Medulla oblongata (tissue), 1 donor: ENCODE results near the gene RNASET2.

Experiments used
- DNase-seq: peaks from one replicate; pipeline ENCODE4 v3.0.0-alpha.2; 2015; ENCODE audit errors: extremely low spot score

Gene RNASET2

DNA sequence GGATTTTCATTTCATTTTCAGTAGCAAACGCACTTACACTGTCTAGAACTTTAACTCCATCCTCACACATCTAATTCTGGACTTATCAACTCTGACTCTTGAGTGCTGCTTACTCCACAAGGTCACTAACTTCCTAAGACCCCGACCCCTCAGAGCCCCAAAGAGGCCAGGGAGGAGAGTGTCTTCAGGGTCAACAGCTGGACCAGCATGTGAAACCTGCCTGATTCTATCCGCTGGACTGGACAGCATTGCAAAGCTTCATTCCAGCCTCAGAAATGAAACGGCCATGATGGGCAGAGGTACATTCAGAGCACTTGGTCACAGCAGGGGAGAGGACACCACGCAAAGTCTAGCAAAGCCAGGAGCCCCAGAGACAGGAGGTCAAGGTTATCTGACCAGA, 9.1 kb downstream of the RNASET2 start:
- DNase-seq: no peak

DNA sequence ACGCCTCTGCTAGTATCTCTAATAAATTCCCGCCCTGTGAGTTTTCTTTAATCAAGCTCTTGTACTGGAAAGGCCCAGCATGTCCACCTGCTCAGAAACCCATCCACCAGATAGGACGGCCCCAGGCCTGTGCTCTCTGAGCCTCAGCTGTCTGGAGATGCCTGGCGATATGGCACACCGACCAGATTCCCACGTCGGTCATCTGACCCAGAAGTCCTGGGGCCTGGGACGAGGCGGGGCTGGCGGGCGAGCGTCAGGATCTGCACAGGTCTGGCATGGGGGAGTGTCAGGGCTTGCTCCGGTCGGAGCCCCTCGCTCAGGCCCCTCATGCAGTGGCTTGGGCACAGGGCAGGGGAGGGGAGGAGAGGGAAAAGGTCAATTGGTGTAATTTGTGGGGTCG, 10.2 kb downstream of the RNASET2 start:
- no peak for DNase-seq

DNA sequence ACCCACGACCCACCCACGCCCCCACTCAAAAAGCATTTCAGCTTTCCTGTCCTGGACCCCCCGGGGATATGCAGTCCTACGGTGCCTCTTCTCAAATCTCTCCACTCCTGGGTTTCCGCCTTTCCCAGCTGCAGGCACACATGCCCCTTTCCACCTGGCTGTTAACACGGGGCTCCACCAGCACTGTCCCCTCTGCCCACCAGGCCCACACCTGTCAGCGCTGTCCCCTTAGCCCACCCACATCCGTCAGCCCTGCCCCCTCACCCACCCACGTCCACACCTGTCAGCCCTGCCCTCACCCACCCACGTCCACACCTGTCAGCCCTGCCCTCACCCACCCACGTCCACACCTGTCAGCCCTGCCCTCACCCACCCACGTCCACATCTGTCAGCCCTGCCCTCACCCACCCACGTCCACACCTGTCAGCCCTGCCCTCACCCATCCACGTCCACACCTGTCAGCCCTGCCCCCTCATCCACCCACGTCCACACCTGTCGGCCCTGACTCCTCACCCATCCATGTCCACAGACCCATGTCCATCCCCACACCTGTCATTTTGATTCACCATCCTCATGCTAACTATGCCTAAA, 11.6 kb downstream of the RNASET2 start:
- DNase-seq: no peak

DNA sequence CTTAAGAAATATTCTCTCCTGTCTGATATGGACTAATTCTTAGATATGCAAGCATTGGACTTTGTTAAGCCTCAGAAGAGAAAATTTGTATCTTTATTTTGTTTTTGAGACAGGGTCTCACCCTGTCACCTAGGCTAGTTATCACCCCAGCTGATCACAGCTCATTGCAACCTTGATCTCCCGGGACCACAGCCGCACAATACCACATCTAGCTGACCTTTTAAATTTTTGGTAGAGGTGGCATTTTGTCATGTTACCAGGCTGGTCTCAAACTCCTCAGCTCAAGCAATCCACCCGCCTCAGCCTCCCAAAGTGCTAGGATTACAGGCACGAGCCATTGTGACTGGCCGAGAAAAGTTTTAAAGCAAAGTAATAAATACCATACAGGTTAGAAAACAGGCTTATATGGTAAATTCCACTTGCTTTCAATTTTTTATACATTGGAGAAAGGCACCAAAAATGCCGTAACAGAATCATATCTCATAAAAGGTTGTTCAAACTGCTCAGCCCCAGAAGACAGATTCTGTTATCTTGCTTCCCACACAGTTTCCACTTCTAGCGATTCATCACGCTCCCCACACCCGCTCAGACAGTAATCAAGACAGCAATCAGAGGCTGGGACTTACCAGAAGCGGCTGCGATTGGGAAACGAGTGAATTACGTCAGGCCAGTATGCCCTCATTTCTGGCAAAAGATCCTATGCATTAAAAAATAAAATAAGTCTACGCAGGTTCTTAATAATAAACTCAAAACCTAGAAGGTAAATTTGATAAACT, 13.8 kb downstream of the RNASET2 start:
- no peak for DNase-seq

DNA sequence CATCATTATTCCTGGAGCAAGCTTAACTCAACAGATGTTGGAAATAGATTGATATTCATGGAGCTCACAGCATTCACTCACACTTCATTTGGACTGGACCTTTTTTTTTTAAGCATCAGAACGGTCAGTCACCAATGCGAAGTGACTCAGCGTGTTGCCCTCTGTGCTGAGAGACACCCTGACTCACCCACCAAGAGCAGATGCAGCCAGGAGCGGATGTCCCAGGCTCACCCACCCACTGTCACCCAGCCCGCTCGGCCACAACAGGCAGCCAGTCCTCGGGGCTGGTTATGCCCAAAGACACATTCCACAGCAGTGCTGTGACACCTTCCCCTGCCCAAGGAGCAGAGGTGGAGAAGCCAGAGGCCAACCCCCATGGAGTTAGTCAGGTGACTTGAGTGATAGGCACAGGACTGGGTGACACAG, 15.7 kb downstream of the RNASET2 start:
- DNase-seq: no peak

DNA sequence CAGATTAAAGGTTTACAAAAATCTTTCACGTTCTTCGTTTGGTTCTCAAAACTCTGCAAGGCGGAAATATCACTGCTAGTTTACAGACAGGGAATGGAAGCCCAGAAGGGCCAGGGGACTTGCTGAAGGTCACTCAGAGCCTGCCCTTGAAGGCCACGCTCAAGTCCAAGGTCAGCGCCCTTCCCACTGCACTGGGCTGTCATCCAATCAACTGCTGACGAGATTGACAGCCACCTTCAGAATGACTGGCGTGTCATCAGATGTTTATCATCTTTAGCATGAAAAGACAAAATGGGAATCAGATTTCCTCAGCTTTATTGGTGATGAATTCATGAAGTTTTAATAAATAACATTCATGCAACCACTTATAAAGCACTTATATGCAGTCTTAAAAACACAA, 16.5 kb downstream of the RNASET2 start:
- DNase-seq: no peak

DNA sequence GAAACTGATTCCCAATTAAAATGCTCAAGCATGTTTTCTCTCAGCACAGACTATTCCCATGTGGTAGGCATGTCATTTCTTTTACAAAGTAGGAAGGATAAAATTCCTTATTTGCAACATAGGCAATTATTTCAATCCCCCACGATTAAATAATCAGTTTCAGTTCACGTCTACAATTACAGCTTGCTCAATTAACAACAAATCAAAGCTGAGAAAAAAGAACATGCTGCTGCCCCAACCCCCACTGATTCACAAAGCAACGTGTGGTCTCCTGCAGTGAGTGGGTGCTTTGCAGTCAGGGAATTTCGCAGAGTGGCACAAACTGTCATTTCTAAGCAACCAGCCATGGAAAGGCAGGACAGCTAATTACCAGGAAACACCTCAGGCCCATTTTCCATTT, 17.0 kb downstream of the RNASET2 start:
- DNase-seq: no peak

DNA sequence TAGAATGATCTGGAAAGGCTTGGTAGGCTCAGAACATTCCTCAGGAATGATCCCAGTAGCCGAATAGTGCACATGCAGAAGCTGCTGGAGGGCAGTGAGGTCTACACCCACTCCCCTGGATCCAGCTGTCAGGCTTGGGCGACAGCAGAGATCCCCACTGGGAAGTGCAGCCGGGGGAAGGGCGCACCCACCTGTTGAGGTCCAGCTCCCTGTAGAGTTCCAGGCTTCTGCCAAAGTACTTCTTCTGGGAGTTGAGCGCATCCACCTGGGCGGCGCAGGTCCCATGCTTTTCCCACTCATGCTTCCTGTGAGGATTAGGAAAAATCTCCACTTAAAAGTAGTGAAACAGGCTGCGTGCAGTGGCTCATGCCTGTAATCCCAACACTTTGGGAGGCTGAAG, 17.6 kb downstream of the RNASET2 start:
- DNase-seq: no peak

DNA sequence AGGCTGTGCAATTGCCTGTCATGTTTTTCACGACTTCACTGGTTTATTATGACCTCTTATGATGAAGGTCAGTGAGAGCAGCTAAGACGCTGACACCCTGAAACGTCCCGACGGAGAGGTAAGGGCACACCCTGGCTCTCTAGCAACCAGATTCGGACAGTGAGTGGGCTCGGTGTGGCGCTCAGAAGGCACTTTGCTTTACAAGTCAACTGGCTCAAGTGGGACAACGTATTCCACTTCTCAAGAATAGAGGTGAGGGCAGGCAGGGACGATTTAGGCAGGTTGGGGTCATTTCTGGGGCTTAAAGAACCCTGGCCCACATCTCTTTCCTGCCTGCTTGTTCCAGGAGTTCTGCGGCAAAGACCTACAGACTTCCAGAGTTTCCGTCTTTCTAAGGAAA, 18.2 kb downstream of the RNASET2 start:
- no peak for DNase-seq

DNA sequence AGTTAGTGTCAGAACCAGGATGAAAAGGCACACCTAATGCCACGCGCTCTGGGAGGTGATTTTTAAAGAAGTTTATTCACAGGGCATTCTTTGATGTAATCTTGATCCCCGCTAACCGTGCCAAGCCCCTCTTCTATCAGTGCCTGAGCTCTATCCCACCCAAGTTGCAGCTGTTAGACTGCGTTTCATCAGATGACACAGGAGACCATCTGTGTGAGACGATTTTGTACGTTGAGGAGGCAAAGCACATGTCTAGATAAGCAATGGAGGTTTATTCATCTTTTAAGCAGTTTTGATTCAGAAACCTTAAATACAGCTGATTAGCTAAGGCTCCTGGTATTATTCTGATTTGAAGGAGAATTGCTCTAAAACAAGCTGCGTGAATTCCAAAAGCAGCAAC, 18.6 kb downstream of the RNASET2 start:
- DNase-seq: no peak

DNA sequence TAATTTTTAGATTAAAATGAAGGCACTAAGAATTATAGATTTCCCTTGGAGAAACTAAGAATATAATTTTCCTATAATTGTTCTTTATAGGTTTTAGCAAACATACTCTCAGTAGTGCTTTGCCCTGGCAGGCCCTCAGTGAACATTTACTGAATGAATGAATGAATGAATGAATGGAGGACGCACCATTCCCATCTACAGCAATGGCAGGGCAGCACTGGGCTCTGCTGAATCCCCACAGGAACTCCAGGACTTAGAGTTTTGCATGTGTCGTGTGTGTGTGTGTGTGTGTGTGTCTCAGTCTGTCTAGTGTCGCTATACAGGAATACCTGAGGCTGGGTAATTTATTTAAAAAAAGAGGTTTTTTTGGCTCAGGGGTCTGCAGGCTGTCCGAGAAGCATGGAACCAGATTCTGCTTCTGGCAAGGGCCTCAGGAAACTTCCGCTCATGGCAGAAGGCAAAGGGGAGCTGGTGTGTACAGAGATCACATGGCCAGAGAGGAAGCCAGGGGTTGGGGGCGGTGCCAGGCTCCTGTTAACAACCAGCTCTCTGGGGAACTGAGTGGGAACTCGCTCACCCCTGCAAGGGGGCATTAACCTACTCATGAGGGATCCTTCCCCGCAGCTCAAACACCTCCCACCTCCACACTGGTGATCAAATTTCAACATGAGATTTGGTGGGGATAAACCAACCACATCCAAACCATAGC, 20.1 kb downstream of the RNASET2 start:
- DNase-seq: peak; percentile 43

DNA sequence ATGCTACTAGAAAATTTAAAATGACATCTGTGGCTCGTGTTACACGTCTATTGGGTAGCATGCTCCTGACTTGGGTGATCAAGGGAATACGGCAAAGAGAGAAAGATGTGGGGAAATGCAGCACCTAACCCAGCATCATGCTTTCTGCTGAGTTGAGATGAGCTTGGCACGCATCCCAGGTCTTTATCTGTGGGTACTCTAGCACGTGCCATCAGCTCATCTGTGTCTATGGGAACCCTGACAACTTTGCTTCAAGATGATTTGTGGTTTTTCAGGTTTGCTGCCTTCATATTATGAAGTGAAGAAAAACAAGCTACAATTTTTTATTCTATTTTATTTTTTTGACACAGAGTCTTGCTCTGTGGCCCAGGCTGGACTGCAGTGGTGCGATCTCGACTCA, 21.0 kb downstream of the RNASET2 start:
- no peak for DNase-seq

DNA sequence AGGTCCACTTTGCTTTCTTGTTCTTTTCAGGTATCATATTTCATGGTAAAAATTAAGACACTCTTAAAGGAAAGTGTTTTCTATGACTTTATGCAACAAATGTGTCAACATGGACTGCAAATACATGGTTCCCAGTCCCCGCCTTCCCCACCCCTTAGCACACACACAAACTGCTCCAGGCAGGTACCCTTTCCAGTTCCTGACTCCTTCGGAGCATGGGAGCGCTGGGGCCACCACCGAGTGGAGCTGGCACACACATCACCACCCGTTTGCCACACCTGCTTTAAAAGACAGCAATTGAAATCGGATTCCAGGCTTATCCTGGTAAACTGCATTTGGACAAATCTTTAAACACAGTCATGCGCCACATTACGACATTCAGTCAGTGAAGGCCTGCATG, 22.2 kb downstream of the RNASET2 start:
- no peak for DNase-seq

DNA sequence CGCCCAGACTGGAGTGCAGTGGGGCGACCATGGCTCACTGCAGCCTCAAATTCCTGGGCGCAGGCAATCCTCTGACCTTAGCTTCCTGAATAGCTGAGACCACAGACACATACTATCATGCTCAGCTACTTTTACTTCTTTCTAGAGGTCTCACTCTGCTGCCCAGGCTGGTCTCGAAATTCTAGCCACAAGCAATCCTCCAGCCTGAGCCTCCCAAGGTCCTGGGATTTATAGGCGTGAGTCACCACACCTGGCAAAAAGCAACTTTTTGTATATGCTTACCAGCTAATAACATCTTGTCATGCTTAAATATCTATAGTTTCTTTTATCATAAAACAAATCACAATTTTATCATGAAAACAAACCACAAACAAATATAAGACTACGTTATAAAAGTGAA, 23.0 kb downstream of the RNASET2 start:
- no peak for DNase-seq

DNA sequence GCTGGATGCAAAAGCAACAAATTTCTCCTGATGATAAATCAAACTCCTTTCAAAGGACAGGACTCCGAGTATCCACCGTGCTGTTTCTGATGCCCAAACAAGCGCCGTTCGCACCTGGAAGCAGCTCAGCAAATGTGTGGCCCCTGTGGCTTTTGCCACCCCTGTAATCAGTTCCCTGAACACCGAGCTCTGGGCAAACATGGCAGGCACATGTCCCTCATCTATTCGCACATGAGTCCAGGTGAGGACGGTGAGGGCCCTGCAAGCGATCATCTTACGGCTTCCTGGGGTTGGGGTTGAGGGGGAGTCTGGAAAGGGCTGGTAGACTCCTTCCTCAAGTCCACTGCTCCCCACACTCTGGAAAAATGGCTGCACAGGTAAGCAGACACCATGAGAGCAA, 23.7 kb downstream of the RNASET2 start:
- DNase-seq: no peak

DNA sequence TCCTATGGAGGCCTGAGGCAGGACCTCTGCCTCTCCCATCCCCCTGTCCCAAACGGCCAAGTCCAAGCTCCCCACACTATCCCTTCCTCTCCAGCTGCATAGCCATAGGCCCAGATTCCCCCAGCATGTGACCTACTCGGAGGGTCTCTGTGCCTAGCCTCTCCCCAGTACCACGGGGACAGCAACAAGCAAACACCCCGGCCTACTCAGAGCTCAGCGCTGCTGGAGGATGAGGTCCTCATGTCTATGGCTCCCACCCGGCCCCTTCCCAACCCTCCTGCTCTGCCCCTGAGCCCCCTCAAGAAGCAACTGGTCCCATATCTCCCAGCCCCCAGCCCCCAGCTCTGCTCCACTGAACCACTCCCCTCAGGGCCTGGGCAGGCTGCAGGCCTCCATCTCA, 24.2 kb downstream of the RNASET2 start:
- no peak for DNase-seq

DNA sequence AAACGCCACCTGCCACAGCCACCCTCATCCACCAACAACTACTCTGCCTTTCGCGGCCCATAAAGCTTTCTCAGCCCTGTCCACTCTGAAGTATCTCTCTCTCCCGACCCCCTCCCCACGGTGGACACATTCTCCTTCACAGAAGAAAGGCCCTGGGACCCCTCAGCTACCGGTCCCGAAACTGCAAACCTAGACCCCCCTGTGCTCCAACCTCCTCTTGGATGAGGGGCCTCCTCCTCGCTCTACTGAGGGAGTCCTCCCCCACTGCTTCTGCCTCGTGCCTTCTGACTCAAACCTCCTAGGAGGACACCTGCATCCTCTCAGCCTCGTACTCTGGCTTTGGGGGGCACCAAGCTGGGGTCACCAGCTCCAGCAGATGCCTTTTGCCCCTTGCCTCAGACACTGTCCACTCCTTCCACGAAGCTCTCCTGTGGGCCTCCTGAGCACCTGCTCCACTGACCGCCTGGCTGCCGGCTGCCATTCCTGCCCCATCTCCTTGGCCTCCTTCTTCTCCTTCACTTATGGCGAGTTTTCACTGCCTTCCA, 24.9 kb downstream of the RNASET2 start:
- no peak for DNase-seq

DNA sequence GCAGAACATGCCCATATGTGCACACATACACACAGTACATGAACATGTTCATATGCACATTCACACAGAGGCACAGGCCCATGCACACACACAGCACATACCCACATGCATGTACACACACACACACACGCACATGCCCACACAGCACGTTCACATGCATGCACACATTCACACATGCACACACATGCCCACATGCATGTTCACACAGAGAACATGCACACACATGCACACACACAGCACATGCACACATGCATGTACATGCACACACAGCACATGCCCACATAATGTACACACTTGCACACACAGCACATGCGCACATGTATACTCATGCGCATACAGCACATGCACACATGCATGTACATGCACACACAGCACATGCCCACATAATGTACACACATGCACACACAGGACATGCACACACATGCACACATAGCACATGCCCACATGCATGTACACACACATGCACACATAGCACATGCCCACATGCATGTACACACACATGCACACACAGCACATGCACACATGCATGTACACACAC, 25.9 kb downstream of the RNASET2 start:
- DNase-seq: no peak

DNA sequence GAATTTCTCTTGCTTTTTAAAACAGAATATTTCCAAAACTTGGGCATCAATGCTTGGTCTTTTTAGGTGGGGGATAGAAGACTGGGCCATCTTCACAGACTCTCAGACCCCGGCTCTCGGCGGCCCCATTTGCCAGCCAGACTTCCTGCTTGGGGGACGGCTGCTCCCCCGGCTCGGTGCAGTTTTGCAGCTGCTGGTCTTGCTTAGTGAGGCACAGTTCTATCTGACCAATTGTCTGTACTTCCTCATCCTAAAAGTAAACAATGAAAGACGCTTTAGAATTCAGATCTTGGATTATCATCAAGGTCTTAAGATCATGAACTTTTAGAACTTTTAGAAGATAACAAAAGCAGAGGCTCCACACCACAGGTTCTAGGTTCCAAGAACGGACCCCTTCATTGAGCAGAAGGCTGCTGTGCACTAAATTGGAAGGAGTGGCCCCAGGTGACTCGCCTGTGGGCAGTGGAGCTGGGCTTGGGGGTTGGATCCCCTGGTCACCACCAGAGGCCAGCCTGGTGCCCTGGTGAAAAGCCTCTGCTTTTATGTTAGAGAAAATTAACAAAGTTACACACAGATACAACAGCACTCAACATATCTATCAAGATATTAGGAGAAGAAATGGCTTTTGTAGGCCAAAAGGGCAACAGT, 26.7 kb downstream of the RNASET2 start:
- DNase-seq: no peak

DNA sequence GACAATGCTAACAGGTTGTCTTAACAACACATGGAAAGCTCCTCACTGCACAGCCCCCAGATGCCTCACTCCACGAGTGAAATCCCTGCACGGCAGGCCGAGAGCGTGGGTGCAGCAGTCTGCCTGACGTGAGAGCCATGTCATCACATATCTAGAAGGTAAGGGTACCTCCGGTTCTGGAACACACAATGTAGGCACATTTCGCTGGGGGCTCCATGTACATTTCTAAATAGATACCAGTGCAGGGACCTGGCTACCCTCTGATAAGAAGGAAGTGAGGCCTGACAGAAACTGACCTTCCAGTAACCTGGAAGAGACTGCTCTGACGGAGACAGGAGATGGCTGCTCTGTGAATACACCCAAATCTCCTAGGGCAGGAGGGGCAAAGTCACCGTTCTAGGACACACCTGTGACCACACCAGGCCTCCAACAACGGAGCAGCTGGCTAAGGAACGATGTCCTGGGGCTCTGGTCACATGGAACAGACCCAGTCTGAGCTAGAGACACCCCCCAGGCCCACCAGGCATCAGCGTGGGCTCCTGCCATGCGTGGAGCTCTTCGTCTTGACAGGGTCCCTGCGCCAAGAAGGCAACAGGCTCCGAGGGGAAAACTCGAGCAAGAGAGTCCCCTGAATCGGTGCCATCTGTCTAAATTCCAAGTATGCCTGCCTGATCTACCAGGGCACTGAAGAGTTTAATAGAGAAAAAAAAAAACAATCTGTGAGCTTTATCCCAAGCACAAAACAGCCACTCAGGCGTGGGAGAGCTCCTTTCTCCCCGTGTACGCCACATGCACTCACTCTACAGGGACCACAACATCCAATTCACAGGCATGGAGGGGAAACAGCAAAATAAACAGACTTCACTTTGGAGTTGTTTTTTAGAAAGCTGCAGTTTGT, 27.5 kb downstream of the RNASET2 start:
- DNase-seq: no peak
